ENCODE results near the gene TBC1D32.
"Not testable (repeated sequence)": the region's sequence is repeated elsewhere in the genome, so short reads cannot be mapped to it uniquely, and the experiment has no call there.

Gene TBC1D32

GRCh38 chr6:121210943-121211342 is 123.3 kb downstream of the TBC1D32 start:
- no peak for DNase-seq

- no peak for DNase-seq
These were observed 128.7 kb downstream of the TBC1D32 start for GRCh38 chr6:121205569-121205968.

- DNase-seq = no peak
These were observed 133.2 kb downstream of the TBC1D32 start for GRCh38 chr6:121201105-121201504.

GRCh38 chr6:121196042-121196441 is 138.2 kb downstream of the TBC1D32 start:
- DNase-seq = not testable (repeated sequence)

GRCh38 chr6:121190122-121190521 is 144.2 kb downstream of the TBC1D32 start:
- DNase-seq = no peak

GRCh38 chr6:121188356-121188755 is 145.9 kb downstream of the TBC1D32 start:
- DNase-seq = no peak

- DNase-seq = no peak
These were observed 146.5 kb downstream of the TBC1D32 start for GRCh38 chr6:121187833-121188200.

- no peak for DNase-seq
These were observed 147.0 kb downstream of the TBC1D32 start for GRCh38 chr6:121187200-121187832.

- DNase-seq = no peak
These were observed 150.5 kb downstream of the TBC1D32 start for GRCh38 chr6:121183742-121184141.

GRCh38 chr6:121175827-121176226 is 158.5 kb downstream of the TBC1D32 start:
- DNase-seq = no peak

- DNase-seq = not testable (repeated sequence)
These were observed 161.8 kb downstream of the TBC1D32 start for GRCh38 chr6:121172451-121172850.

- DNase-seq = no peak
These were observed 162.4 kb downstream of the TBC1D32 start for GRCh38 chr6:121171879-121172278.

GRCh38 chr6:121161886-121162285 is 172.4 kb downstream of the TBC1D32 start:
- DNase-seq = no peak

GRCh38 chr6:121160276-121160675 is 174.0 kb downstream of the TBC1D32 start:
- DNase-seq = no peak

GRCh38 chr6:121158891-121159290 is 175.4 kb downstream of the TBC1D32 start:
- DNase-seq = no peak

GRCh38 chr6:121158438-121158837 is 175.8 kb downstream of the TBC1D32 start:
- DNase-seq = no peak

- no peak for DNase-seq
These were observed 176.4 kb downstream of the TBC1D32 start for GRCh38 chr6:121157906-121158305.

- DNase-seq = no peak
These were observed 190.8 kb downstream of the TBC1D32 start for GRCh38 chr6:121143476-121143875.

- DNase-seq = no peak
These were observed 192.2 kb downstream of the TBC1D32 start for GRCh38 chr6:121142093-121142492.

GRCh38 chr6:121135425-121135824 is 198.9 kb downstream of the TBC1D32 start:
- DNase-seq = no peak

- no peak for DNase-seq
These were observed 199.4 kb downstream of the TBC1D32 start for GRCh38 chr6:121134922-121135321.

- DNase-seq = no peak
These were observed 209.7 kb downstream of the TBC1D32 start for GRCh38 chr6:121124600-121124999.

GRCh38 chr6:121112356-121112755 is 221.9 kb downstream of the TBC1D32 start:
- DNase-seq = no peak

- DNase-seq = no peak
These were observed 223.5 kb downstream of the TBC1D32 start for GRCh38 chr6:121110733-121111132.

- no peak for DNase-seq
These were observed 227.3 kb downstream of the TBC1D32 start for GRCh38 chr6:121106962-121107361.

Data from activated CD4-positive, alpha-beta T cell treated with anti-CD3 and anti-CD28 coated beads for 4 hours (primary cell).